ENCODE results near the gene SENP1.
A peak's percentile ranks its signal among the peaks of the same experiment; 100 is the strongest.

DNA sequence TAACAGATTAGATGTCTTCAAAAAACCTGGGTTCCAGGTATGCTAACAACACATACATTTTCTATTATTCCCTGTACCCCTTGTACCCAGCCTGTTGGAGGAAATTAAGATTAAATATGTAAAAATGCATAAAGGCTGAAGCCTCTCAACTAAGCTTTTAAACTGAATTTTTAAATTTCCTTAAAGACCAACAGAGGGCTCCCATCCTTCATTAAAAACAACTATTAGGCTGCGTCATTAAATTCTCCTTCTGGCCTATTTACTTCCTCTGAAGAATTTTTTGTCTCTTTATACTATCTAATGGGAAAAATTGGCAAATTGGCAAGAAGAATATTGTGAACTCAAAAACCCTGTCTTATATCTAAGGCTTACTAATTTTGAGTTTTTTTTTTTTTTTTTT, 21.8 kb downstream of the SENP1 start:
- TF ChIP-seq CTCF (IDR thresholded peaks at IDR 0.05) = peak in 3 of 6 experiments; percentile 9 to 42 (median 25)
- TF ChIP-seq POLR2A (IDR thresholded peaks at IDR 0.05) = no peak
